ENCODE measurements around the gene HNRNPLL.
"Not testable (repeated sequence)": the region's sequence is repeated elsewhere in the genome, so short reads cannot be mapped to it uniquely, and the experiment has no call there.

The HNRNPLL gene

GRCh38 chr2:38610851-38611801 is 8.4 kb upstream of the HNRNPLL start:
- Histone ChIP-seq H3K27ac (ENCODE audit: low read depth, low read length) (no peak overlapping the region), H3K4ac (ENCODE audit: low read depth, low read length) (no peak overlapping the region), H3K36me3 (ENCODE audit: control insufficient read depth in 1 of 2, insufficient read depth in 2 of 2, low read length in 2 of 2) (no peaks in the 10 kb centered on the region)

DNA sequence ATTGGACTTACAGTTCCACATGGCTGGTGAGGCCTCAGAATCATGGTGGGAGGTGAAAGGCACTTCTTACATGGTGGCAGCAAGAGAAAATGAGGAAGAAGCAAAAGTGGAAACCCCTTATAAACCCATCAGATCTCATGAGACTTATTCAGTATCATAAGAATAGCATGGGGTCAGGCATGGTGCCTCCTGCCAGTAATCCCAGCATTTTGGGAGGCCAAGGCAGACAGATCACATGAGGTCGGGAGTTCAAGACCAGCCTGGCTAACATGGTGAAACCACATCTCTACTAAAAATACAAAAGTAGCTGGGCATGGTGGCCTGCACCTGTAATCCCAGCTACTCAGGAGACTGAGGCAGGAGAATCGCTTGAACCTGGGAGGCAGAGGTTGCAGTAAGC is 6.5 kb upstream of the HNRNPLL start:
- not testable (repeated sequence) for H3K4me2 ChIP-seq (ENCODE audit: low read length); H3K9me3 ChIP-seq (ENCODE audit: insufficient read depth, low read depth, low read length); H3K9ac ChIP-seq (ENCODE audit: low read length); H3K18ac ChIP-seq (ENCODE audit: low read length); H4K8ac ChIP-seq (ENCODE audit: low read depth, low read length); H3K4me1 ChIP-seq (ENCODE audit: control insufficient read depth in 1 of 2, insufficient read depth in 2 of 2, low read length in 2 of 2); H3K14ac ChIP-seq (ENCODE audit: low read length); H3K4ac ChIP-seq (ENCODE audit: low read depth, low read length); H3K79me2 ChIP-seq (ENCODE audit: control insufficient read depth, insufficient read depth, low read length, poor library complexity); H3K36me3 ChIP-seq (ENCODE audit: control insufficient read depth in 1 of 2, insufficient read depth in 2 of 2, low read length in 2 of 2); H3K79me1 ChIP-seq (ENCODE audit: low read length); H4K91ac ChIP-seq (ENCODE audit: low read depth, low read length); H3K27me3 ChIP-seq (ENCODE audit: insufficient read depth, low read length); DNase-seq; H2AK5ac ChIP-seq (ENCODE audit: low read length); H4K12ac ChIP-seq (ENCODE audit: low read depth, low read length); H3K23ac ChIP-seq (ENCODE audit: low read length); H2AFZ ChIP-seq (ENCODE audit: insufficient read depth, low read length, poor library complexity); H2BK12ac ChIP-seq (ENCODE audit: low read length); H3K27ac ChIP-seq (ENCODE audit: low read depth, low read length); H2BK120ac ChIP-seq (ENCODE audit: insufficient read depth, low read length, poor library complexity); H2BK5ac ChIP-seq (ENCODE audit: low read depth, low read length, poor library complexity); H3K4me3 ChIP-seq (ENCODE audit: low read depth, low read length)
- no CpG with 5 or more reads among the region's 2 CpGs for WGBS (ENCODE audit: extremely low coverage, insufficient coverage, insufficient read length)

More at GRCh38 chr2:38610851-38611801, 8.4 kb upstream of the HNRNPLL start:
- no peak overlapping the region for H3K18ac ChIP-seq (ENCODE audit: low read length)
- peak; percentile 23 to 71 for DNase-seq
- no CpG with 5 or more reads among the region's 8 CpGs for WGBS (ENCODE audit: extremely low coverage, insufficient coverage, insufficient read length)
- H3K4me2 ChIP-seq (ENCODE audit: low read length), result no peak overlapping the region
- H2BK120ac ChIP-seq (ENCODE audit: insufficient read depth, low read length, poor library complexity), result no peak overlapping the region
- H3K79me2 ChIP-seq (ENCODE audit: control insufficient read depth, insufficient read depth, low read length, poor library complexity), result no peaks in the 10 kb centered on the region
- H3K14ac ChIP-seq (ENCODE audit: low read length), result no peak overlapping the region
- no peak overlapping the region for H3K4me3 ChIP-seq (ENCODE audit: low read depth, low read length)
- no peak overlapping the region for H3K23ac ChIP-seq (ENCODE audit: low read length)
- H2AK5ac ChIP-seq (ENCODE audit: low read length), result no peak overlapping the region
- no peaks in the 10 kb centered on the region for H3K79me1 ChIP-seq (ENCODE audit: low read length)
- H4K12ac ChIP-seq (ENCODE audit: low read depth, low read length), result no peak overlapping the region
- no peaks in the 10 kb centered on the region for H3K27me3 ChIP-seq (ENCODE audit: insufficient read depth, low read length)
- H2BK5ac ChIP-seq (ENCODE audit: low read depth, low read length, poor library complexity), result no peak overlapping the region
- no peak overlapping the region for H4K91ac ChIP-seq (ENCODE audit: low read depth, low read length)
- no peak overlapping the region for H2BK12ac ChIP-seq (ENCODE audit: low read length)
- H2AFZ ChIP-seq (ENCODE audit: insufficient read depth, low read length, poor library complexity), result no peak overlapping the region
- no peaks in the 10 kb centered on the region for H3K9me3 ChIP-seq (ENCODE audit: insufficient read depth, low read depth, low read length)
- H3K9ac ChIP-seq (ENCODE audit: low read length), result no peak overlapping the region
- H3K4me1 ChIP-seq (ENCODE audit: control insufficient read depth in 1 of 2, insufficient read depth in 2 of 2, low read length in 2 of 2), result no peaks in the 10 kb centered on the region
- H4K8ac ChIP-seq (ENCODE audit: low read depth, low read length), result no peak overlapping the region

DNA sequence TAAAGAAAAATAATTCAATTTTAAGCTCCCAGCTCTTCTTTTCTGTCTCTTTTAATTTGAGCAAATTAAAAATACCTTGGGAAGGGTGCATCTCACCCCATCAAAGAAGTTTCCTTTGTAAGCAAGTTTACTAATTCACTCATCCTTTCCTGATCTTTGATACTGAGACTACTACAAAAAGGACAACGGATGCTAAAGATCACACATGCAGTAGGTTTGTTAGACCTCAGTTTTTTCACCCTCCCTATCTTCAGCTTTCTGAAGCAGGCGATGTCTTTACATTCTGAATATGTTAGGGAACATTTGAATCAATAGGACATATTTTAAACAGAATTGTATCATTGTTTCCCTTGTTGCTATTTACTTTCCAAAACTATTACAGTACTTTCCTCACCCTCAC is 6.0 kb upstream of the HNRNPLL start:
- Histone ChIP-seq H3K9ac (ENCODE audit: low read length) (no peak overlapping the region), H3K4me1 (ENCODE audit: control insufficient read depth in 1 of 2, insufficient read depth in 2 of 2, low read length in 2 of 2) (no peaks in the 10 kb centered on the region), H3K36me3 (ENCODE audit: control insufficient read depth in 1 of 2, insufficient read depth in 2 of 2, low read length in 2 of 2) (no peaks in the 10 kb centered on the region), H2BK120ac (ENCODE audit: insufficient read depth, low read length, poor library complexity) (no peak overlapping the region), H2BK12ac (ENCODE audit: low read length) (no peak overlapping the region), H4K91ac (ENCODE audit: low read depth, low read length) (no peak overlapping the region), H3K79me2 (ENCODE audit: control insufficient read depth, insufficient read depth, low read length, poor library complexity) (no peaks in the 10 kb centered on the region), H3K4ac (ENCODE audit: low read depth, low read length) (no peak overlapping the region), H3K14ac (ENCODE audit: low read length) (no peak overlapping the region), H3K27ac (ENCODE audit: low read depth, low read length) (no peak overlapping the region), H3K4me3 (ENCODE audit: low read depth, low read length) (no peak overlapping the region), H3K18ac (ENCODE audit: low read length) (no peak overlapping the region), H3K79me1 (ENCODE audit: low read length) (no peaks in the 10 kb centered on the region), H3K27me3 (ENCODE audit: insufficient read depth, low read length) (no peaks in the 10 kb centered on the region), H4K8ac (ENCODE audit: low read depth, low read length) (no peak overlapping the region), H4K12ac (ENCODE audit: low read depth, low read length) (no peak overlapping the region), H3K4me2 (ENCODE audit: low read length) (no peak overlapping the region), H2AFZ (ENCODE audit: insufficient read depth, low read length, poor library complexity) (no peak overlapping the region), H3K9me3 (ENCODE audit: insufficient read depth, low read depth, low read length) (no peaks in the 10 kb centered on the region), H3K23ac (ENCODE audit: low read length) (no peak overlapping the region), H2BK5ac (ENCODE audit: low read depth, low read length, poor library complexity) (no peak overlapping the region), H2AK5ac (ENCODE audit: low read length) (no peak overlapping the region)
- WGBS (ENCODE audit: extremely low coverage, insufficient coverage, insufficient read length), result no CpG with 5 or more reads among the region's 2 CpGs
- DNase-seq, result no peak

- peaks cover 11% of the 10 kb centered on the region for H3K79me1 ChIP-seq (ENCODE audit: low read length)
- no peak overlapping the region for H4K91ac ChIP-seq (ENCODE audit: low read depth, low read length)
- H3K4me2 ChIP-seq (ENCODE audit: low read length), result no peak overlapping the region
- no peak overlapping the region for H2AFZ ChIP-seq (ENCODE audit: insufficient read depth, low read length, poor library complexity)
- H2AK5ac ChIP-seq (ENCODE audit: low read length), result no peak overlapping the region
- H3K4me1 ChIP-seq (ENCODE audit: control insufficient read depth in 1 of 2, insufficient read depth in 2 of 2, low read length in 2 of 2), result peaks cover 1 to 3% of the 10 kb centered on the region in 2 experiments
- WGBS (ENCODE audit: extremely low coverage, insufficient coverage, insufficient read length), result no CpG with 5 or more reads among the region's 4 CpGs
- H3K4ac ChIP-seq (ENCODE audit: low read depth, low read length), result no peak overlapping the region
- no peak overlapping the region for H3K4me3 ChIP-seq (ENCODE audit: low read depth, low read length)
- no peak overlapping the region for H2BK5ac ChIP-seq (ENCODE audit: low read depth, low read length, poor library complexity)
- H3K27me3 ChIP-seq (ENCODE audit: insufficient read depth, low read length), result no peaks in the 10 kb centered on the region
- no peak overlapping the region for H4K8ac ChIP-seq (ENCODE audit: low read depth, low read length)
- DNase-seq, result no peak
- H3K36me3 ChIP-seq (ENCODE audit: control insufficient read depth in 1 of 2, insufficient read depth in 2 of 2, low read length in 2 of 2), result no peaks in the 10 kb centered on the region
- H3K27ac ChIP-seq (ENCODE audit: low read depth, low read length), result no peak overlapping the region
- H4K12ac ChIP-seq (ENCODE audit: low read depth, low read length), result no peak overlapping the region
- H3K23ac ChIP-seq (ENCODE audit: low read length), result no peak overlapping the region
- H3K18ac ChIP-seq (ENCODE audit: low read length), result no peak overlapping the region
- no peak overlapping the region for H2BK120ac ChIP-seq (ENCODE audit: insufficient read depth, low read length, poor library complexity)
- no peak overlapping the region for H2BK12ac ChIP-seq (ENCODE audit: low read length)
- peaks cover 11% of the 10 kb centered on the region for H3K79me2 ChIP-seq (ENCODE audit: control insufficient read depth, insufficient read depth, low read length, poor library complexity)
- H3K9me3 ChIP-seq (ENCODE audit: insufficient read depth, low read depth, low read length), result no peaks in the 10 kb centered on the region
- no peak overlapping the region for H3K14ac ChIP-seq (ENCODE audit: low read length)
- no peak overlapping the region for H3K9ac ChIP-seq (ENCODE audit: low read length)
Measured at GRCh38 chr2:38605298-38605830, 2.6 kb upstream of the HNRNPLL start.

Measured in trophoblast cell (in vitro differentiated cells and primary cell).